Activated CD4-positive, alpha-beta T cell treated with anti-CD3 and anti-CD28 coated beads, Interleukin-2, Interleukin-6, amounts not matched to agents 100 ng/mL and 50 ng/mL, durations not matched to agents 16 hours and 8 hours (primary cell): ENCODE measurements around the gene CCDC175.

Source experiments
- DNase-seq: peaks from one replicate; pipeline ENCODE4 v3.0.0-alpha.2; 2020

Gene CCDC175

DNA sequence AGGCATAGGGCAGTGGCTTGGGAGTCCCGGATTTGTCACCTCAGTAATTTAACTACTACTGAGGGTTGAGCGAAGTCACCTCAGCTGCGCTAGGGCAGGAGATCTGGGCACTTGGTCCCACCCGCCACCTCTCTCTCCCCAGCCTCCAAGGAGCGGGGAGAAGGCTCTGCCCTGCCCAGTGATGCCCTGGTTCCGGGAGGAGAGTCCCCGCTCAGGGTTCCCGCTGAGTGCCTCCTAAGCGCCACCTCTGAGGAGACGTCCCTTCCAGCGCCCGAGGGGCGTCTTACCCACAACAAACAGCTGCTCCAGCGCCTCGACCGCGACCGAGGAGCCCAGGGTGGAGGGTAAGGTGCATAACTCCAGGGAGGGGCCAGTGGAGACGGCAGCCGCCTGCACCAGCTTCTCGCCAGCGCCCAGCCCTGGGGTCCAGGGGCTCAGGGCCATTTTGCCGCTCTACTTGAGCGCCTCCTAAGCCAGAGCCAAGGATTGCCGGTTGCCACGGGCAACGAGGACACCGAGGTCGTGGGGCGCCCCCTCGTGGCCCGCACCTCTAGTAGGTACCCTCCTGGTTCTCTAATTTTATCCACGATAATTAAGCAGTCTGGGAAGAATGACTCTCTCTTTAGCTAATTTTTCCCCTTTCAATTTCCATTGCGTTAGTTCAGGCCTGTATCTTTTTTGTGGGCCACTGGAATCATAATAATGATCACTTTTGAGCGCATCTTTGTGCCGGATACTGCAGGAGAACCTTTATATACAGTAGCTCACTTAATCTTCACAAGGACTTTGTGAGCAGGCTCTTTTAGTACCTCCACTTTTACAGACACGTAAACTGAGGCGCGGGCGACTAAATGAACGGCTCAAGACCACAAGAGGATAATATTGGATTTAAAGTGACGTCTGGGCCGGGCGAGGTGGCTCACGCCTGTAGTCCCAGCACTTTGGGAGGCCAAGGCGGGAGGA, at the start of gene CCDC175:
Gene CCDC175, minus strand, starts transcription at position 481 of the 963 bp plus-strand sequence. Its CDS starts 37 bp downstream, at position 444.
- DNase-seq = peak; percentile 87

DNA sequence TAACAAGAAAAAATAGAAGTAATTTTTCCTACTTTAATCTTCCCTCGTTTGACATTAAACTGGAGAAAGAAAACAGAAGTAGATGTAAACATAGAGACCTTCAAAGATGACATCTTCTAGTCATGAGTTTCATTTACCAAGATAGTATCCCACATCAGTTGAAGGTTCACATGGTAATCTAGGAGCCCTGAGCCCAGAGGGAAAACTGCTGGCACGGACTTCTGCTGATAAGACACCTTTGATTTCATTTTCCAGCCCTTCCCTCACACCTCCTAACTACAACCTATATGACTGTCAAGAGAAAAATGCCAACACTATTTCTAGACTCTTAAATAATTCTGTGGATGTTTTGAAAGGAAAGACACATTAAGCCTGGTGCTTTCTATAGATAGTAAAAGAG, 46.0 kb upstream of the CCDC175 start:
- no peak for DNase-seq

DNA sequence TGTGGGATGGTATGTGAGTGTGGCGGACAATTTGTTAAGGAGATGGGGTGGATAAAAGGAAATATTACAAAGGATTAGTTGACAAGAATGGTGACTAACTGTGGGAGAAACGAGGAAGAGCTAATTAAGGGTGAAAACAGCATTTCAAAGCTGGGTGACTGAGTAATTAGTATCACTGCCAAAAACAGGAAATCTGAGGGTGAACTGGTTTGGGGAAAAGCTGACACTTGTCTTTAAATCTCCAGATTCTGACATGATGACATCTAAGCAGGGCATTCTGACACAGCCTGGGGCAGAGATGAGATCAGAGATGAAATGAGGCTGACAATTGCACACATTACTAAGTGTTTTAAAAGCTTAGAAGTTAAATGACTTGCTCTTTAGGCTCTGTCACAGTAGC, 42.4 kb upstream of the CCDC175 start:
- no peak for DNase-seq

DNA sequence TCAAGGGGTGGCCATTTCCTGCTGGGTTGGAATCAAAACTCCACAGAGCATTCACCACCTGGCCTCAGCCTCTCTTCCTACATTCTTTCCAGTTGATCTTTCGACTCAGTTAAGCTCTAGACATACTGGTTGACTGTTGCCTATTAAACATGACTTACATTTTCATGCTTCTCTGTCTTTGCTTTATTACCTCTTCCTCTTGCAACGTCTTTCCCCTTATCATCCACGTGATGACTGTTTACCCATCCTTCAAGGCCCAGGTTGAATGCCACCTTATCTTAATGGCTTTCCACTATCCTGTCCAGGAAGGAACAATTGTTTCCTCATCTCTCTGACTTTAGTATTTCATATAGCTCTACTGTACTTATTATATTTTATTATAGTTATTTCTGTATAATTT, 24.4 kb upstream of the CCDC175 start:
- no peak for DNase-seq

DNA sequence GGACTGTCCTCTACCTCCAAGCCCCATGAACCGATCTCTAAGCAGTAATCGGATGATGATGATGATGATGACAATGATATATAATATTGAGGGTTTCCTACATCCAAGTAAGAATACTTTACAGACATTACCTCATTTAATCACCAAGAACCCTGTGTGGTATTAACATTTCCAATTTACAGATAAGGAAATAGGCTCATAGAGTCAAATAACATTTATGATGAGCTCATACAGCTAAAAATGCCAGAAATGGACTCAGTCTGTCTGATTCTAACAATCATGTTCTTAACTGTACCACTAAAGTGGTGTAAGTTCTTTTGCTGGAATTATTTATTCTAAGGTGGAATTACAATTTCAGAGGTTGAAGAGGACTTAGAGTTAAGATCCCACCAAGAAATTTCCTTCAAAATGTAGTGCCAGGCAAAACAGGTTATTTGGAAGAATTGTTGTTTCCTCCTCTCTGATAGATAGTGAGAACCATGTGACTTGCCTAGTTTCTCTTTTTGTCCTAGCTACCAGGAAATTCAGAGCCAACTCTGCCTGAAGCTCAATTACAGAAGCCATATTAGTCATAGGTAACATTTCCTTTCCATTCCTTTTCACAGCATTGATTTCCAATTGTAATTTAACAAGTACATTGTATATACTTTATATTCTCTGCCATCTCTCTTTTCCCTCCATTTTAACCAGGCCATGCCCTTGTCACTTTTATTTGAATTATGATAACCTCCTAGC, 23.8 kb upstream of the CCDC175 start:
- DNase-seq = no peak

DNA sequence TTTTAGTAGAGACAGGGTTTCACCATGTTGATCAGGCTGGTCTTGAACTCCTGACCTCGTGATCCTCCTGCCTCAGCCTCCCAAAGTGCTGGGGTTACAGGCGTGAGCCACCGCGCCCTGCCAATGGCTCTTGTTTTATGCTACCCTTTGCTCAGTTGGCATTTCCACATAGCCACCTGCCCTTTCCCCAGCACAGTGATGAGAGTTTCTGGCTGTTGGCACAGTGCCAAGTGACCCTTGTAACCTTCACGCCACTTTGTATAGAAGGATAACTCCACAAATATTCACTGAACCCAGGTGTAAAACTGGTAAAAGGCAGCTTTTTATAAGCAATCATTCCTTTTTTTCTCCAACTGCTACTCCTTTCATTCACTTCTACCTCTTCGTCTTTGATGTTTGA, 18.5 kb upstream of the CCDC175 start:
- no peak for DNase-seq

DNA sequence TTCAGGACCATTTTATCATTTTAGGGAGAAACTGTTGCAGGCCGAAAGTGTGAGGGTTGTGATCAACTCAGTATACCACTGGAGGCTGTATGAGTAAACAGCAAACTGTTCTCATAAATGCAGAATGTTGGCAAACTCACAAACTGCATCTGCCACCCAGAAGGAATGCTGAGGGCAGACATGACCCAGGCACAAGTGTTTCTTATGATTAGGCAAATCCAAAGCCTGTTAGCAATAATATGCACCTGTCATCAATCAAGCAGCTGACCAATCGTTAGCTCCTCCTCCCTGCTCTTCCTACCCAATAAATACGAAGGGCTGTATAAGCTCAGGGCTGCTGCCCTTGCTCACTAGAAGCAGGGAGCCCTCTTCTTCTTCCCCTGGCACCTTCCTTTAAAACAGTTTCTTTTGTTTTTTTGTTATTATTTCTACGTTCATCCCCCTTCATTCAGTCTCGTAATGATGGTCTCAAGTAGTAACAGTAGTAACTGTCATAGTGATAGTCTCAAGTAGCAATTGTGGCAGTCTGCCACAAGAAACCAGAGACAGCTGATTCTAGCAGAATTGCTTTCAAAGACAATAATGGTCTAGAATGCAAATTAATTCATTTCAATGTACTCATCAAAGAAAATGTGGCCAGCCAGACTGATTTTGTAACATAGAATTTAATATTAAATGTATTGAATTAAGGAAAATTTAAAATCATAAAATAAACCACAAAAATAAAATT, 15.2 kb upstream of the CCDC175 start:
- DNase-seq = no peak

DNA sequence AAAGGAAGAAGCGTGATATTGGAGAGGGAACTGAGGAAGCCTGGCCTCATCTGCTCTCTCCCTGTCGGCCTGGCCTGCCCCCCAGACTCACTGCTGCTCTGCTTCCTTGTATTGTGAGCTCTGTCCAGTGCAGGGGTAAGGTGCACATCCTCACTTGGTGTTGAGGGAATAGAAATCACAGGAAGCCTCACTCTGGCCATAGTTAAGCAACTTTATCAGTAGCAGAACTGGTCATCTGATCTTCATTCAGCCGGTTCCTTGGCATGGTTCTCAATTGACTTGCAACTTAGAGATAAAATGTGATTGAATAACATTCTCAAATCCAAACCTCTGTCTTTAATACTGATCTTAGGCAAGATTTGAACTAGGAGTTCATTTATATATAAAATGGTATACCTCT, 11.5 kb upstream of the CCDC175 start:
- no peak for DNase-seq

DNA sequence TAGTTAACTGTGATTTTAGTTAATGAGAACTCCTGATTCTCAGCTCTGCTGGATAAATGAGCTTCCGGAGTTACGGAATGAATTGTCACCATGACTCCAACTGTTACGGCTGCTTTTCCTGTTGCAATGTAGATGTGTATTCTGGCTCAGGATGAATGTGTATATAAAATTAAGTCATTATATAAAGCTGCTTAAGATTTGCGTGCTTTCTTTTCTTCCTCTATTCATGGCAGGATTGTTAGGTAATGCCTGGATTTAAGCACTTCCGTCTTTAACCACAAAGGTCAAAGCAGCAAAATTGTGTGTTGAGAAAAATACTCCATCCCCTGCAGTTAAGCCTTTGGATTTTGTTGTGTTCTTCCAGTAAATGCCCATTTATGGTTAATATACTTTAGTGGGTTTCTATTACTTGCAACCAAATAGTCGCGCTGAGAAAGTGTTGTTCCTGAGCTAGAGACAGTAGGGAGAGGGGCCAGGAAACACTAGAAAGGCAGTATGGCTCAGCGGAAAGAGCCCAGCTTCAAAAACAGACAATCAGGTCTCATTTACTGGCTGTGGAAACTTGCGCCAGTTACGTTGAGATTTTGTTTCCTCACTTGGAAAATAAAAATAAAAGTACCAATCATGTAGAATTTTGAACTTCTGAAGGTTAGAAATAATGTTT, 9.4 kb upstream of the CCDC175 start:
- no peak for DNase-seq

DNA sequence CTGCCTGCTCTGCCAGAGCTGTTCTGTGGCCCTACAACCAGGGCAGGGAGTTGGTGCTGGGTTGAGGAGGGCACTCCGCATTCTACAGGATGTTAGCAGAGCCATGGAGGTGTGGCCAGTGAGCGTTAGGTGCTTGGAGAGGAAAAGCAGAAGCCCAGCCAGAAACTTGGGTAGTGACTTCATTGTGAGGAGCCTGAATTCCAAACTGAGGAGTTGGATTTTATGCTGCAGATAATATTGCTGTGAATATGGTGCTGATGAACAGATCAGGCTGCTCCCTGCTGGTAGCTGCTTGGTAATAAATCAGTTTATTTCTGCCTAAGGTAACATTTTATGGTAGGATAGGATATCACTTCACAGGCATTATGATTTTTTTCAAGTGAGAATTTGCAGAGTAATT, 7.1 kb upstream of the CCDC175 start:
- no peak for DNase-seq

DNA sequence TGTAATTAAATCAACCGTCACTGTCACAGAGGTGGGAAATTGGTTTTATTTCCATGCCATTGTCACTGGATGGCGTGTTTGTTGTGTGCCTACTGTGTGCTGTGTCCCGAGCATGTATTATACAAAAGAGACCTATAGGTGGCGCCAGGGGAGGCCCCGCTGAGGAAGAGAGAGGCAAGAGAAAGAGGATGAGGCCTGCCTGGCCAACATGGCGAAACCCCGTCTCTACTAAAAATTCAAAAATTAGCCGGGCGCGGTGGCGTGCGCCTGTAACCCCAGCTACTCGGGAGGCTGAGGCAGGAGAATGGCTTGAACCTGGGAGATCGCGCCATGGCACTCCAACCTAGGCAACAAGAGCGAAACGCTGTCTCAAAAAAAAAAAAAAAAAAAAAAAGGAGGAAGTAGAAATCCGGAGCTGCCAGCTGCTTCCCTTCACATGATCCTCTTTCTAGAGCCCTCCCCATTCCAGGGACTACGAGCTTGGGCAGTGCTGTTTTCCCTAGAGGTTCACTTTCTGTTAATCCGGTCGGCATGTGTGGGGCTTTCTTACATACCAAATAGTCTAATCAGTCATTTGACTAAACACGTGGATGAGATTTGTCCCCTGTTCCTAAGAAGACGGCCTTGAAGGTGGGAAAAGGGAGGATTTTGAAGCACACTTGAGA, 6.4 kb upstream of the CCDC175 start:
- no peak for DNase-seq

DNA sequence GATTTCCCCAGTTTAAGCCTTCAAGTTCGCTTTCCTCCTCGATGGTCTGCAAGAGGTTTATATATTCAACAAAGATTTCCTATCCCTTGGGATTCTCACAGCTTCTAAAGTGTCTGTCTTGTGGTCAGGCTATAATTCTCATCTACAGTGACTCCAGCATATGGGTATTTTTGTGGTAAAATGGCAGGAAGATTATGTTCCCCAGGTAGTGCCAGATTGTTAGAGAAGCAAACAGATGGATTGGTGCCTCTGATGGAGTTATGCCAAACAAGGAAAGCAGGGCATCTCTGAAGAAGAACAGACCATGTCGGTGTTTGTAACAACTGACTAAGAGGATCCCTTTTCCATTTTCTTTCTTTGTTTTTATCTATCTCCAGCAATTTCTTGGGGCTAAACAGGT, 5.5 kb upstream of the CCDC175 start:
- no peak for DNase-seq

DNA sequence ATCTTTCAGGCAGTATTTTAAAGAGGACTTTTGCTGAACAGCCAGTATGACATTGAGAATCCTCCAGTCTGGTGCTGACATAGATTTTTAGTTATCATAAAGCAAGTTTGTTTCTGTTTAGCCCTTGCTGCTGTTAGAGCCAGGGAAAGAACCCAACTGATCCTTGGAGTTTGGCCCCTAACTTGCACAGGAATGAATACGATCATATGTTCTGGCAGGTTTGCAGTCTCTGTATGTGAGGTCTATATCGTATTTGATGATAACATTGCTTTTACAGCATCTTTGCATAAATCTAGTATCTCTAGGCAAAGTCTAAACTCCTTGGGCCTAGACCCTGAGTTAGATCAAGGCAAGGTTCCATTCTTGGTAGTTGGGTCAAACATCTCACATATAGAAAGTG, 4.3 kb upstream of the CCDC175 start:
- no peak for DNase-seq

DNA sequence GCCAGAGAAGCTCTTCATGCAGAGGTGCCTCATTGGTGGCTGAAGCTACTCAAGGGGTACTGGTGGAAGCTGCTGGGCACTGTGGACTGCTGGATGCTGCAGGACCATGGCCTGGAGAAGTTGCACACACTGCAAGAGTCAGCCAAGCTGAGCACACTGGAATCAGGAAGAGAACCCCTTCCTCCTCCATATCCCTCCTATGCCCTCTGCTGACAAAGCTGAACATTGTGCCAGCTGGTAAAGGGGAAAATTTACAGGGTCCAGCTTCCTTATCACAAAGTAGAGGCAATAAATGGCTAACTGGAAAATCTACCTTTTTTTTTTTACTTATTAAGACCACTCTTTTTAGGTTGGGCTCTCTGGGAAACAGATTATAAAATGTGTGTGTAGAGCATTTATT, 6.5 kb downstream of the CCDC175 start:
- DNase-seq = peak; percentile 2

DNA sequence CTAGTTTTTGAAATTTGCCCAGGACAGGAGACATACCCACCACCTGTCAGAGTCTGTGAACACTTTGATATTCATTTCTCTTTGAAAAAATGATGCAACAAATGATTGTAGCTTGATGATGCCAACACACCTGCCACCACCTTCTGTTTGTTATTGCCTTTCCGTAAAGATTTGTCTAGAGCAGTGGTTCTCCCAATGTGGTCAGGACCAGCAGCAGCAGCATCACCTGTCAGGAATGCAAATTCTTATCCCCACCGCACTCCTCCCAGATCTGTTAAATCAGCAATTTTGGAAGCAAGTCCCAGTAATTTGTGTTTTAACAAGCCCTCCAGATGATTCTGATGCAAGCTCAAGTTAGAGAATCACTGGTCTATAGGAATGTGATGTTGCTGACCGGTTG, 9.9 kb downstream of the CCDC175 start:
- DNase-seq = no peak

DNA sequence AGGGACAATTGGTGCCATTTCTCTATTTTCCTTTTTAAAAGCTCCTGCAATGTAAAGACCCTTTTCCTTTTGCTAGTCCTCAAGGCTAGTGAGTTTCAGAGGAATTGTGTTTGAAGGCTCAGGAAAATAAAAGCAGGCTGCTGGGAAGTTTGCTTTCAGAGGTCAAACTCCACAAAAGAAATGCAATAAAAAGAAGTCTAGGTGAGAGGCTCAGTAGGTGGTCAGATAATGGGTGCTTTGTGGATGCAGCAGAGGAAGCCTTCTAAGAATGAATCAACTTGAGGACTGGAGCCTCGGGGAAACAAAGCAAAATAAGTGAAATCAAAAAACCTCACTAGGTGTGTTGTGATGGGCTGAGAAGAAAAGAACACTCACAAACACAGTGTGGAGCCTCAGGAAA, 10.3 kb downstream of the CCDC175 start:
- no peak for DNase-seq

DNA sequence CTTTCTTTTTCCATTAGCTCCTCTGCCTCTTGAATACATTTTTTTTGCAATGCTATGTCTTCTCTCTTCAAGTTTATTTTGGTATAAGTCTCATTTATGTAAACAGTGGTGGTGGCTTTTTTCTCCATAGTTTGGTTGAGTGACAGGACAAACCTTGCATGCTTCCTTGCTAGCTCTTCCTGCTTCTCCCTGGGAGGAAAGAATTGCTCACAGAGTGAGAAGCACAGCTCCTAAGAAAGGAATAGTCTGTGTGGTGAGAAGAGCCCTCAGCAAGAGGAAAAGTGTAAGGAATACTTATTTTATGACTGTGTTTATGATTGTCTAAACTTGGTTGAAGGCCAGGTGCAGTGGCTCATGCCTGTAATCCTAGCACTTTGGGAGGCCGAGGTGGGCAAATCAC, 11.5 kb downstream of the CCDC175 start:
- DNase-seq = no peak

DNA sequence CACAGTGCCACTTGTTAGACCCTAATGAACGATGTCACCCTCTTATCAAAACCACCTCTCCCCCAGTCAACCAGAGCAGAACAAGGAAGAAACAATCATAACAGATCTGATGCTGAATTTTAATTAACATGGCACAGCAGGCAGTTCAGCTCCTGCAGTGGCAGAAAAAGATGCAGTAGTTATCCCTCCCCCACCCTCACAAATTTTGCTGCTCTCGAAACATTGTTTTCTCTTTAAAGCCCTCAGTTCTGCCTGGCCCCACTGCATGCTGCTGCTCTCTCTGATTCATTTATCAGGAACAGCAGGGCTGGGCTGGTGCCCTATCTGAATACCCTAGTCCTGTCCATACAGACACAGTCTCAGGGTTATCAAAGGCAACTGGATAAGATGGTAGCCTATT, 12.2 kb downstream of the CCDC175 start:
- no peak for DNase-seq

DNA sequence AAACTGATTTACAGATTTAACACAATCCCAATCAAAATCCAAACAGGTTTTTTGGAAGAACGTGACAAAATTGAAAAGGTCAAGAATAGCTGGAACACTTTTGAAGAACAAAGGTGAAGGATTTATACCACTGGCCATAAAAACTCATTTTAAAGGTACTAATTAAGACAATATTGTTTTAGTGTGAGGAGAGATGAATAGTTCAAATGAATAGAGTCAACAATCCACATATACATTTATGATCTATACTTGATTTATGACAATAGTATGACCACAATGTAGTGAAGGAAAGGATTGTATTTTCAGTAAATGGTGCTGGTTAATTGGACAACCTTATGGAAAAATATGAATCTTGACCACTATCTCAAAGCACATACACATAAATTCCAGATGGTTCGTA, 29.3 kb downstream of the CCDC175 start:
- no peak for DNase-seq

DNA sequence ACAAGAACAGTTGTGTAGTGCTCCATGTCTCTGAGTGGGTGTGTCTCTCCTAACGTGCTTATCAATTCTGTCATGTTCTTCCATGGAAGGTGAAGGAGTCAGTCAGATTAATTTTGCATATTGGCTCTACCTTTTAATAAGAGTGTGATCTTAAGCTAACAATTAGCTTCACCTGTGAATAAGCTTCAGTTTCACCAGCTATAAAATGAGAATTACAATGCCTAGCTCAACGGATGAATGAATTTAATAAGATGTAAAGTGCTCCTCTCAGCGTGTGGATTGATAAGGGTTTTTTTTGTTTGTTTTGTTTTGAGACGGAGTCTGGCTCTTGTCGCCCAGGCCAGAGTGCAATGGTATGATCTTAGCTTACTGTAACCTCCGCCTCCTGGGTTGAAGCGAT, 32.7 kb downstream of the CCDC175 start:
- DNase-seq = no peak

DNA sequence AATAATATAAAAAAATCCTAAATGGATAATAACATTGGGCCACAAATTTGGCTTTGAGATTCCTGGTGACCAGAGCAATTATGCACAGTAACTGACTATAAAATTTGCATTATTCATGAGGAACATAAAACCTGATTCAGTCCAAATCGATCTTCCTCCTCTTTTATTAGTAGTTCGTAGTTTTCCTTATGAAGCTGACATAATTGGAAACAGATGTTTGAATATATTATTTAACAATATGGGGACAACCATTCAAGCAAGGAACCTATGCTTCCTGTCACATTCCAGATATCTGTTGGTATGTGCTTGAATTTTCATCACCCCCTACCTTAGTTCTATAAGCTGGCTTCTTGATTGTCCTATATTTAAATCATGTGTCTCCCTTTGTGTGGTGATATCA, 34.9 kb downstream of the CCDC175 start:
- DNase-seq = no peak

DNA sequence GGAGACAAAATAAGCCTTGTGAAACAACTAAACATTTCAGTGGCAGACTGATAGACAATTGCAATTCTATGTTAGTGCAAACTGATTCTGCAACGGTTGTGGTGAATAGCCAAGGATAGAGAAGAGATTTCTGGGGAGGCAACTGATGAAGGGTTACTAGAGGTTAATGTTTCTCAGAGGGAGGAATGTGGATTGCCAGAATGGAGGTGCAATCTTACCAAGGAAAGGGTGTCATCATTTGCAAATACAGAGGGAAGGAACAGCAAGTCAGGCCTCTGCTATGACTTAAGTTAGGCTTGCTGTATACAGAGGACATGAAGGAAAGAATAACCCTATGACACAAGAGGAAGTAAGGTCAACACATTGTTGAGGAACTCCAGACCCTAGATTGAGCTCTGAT, 35.8 kb downstream of the CCDC175 start:
- DNase-seq = no peak
